Parathyroid adenoma (tissue), 2 donors: ENCODE measurements around the gene EPHB1.
"Not testable (repeated sequence)": the region's sequence is repeated elsewhere in the genome, so short reads cannot be mapped to it uniquely, and the experiment has no call there.

Experiments
- H2AFZ ChIP-seq: fragments of 300-600 bp; sonication (generic); one replicate; pipeline ENCODE4 v1.7.0; 2017; ENCODE audit warnings: antibody characterized with exemption, mild to moderate bottlenecking
- H3K27ac ChIP-seq: fragments of 300-600 bp; sonication (generic); one replicate; pipeline ENCODE4 v1.7.0; 2017
- H3K27me3 ChIP-seq: fragments of 300-600 bp; sonication (generic); one replicate; pipeline ENCODE4 v1.7.0; 2017; ENCODE audit warnings: low read length; ENCODE audit not compliant: control insufficient read depth, insufficient read depth
- H3K36me3 ChIP-seq: fragments of 300-600 bp; sonication (generic); one replicate; pipeline ENCODE4 v1.7.0; 2017; ENCODE audit warnings: low read length; ENCODE audit not compliant: control insufficient read depth, insufficient read depth
- H3K4me1 ChIP-seq: fragments of 300-600 bp; sonication (generic); one replicate; pipeline ENCODE4 v1.7.0; 2017; ENCODE audit warnings: control low read depth
- H3K4me2 ChIP-seq: fragments of 300-600 bp; sonication (generic); one replicate; pipeline ENCODE4 v1.7.0; 2017; ENCODE audit warnings: low read length
- H3K4me3 ChIP-seq: fragments of 300-600 bp; sonication (generic); one replicate; pipeline ENCODE4 v1.7.0; 2017; ENCODE audit warnings: low read depth, low read length
- H3K79me2 ChIP-seq: fragments of 300-600 bp; sonication (generic); one replicate; pipeline ENCODE4 v1.7.0; 2017; ENCODE audit warnings: control low read depth
- H3K9ac ChIP-seq: fragments of 300-600 bp; sonication (generic); one replicate; pipeline ENCODE4 v1.7.0; 2017; ENCODE audit warnings: mild to moderate bottlenecking
- H3K9me3 ChIP-seq: fragments of 300-600 bp; sonication (generic); one replicate; pipeline ENCODE4 v1.7.0; 2017; ENCODE audit warnings: low read length; ENCODE audit not compliant: control insufficient read depth
- TF ChIP-seq, protein P1 (sequence below): fragments of 300-600 bp; sonication (generic); IDR thresholded peaks from one replicate; pipeline ENCODE4 v1.7.0; 2017; ENCODE audit warnings: antibody characterized with exemption, mild to moderate bottlenecking
- donor health status: primary hyperparathyroidism.

EPHB1 gene

GRCh38 chr3:134772591-134772990 lies 22.5 kb upstream of the EPHB1 start:
- Histone ChIP-seq H3K4me3 (no peak overlapping the region), H3K4me1 (no peaks in the 10 kb centered on the region), H3K27ac (no peak overlapping the region), H3K9me3 (no peaks in the 10 kb centered on the region), H3K27me3 (no peaks in the 10 kb centered on the region), H3K36me3 (no peaks in the 10 kb centered on the region), H3K79me2 (no peaks in the 10 kb centered on the region), H2AFZ (no peak overlapping the region), H3K9ac (no peak overlapping the region), H3K4me2 (no peak overlapping the region)
- TF ChIP-seq, protein P1, sequence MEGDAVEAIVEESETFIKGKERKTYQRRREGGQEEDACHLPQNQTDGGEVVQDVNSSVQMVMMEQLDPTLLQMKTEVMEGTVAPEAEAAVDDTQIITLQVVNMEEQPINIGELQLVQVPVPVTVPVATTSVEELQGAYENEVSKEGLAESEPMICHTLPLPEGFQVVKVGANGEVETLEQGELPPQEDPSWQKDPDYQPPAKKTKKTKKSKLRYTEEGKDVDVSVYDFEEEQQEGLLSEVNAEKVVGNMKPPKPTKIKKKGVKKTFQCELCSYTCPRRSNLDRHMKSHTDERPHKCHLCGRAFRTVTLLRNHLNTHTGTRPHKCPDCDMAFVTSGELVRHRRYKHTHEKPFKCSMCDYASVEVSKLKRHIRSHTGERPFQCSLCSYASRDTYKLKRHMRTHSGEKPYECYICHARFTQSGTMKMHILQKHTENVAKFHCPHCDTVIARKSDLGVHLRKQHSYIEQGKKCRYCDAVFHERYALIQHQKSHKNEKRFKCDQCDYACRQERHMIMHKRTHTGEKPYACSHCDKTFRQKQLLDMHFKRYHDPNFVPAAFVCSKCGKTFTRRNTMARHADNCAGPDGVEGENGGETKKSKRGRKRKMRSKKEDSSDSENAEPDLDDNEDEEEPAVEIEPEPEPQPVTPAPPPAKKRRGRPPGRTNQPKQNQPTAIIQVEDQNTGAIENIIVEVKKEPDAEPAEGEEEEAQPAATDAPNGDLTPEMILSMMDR = no peak

DNA sequence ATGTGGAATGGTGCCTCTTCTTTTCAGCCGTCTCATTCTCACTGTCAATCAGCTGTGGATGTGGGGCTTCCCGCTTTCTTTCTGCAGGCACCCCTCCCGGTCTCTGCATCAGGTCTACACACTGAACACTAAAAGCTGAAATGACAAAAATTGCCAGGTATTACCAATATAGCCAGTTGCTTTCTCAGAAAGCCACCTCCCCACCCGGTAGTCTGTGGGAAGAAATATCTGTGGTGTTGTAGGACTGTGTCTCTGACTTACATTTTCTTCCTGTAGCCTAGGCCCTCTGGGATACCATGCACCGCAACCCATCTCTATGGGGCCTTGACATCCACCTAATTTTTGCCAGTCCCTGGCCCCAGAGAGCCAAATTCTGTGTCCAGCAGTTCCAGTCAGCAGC lies 19.2 kb upstream of the EPHB1 start:
- Histone ChIP-seq H2AFZ (no peak overlapping the region), H3K36me3 (no peaks in the 10 kb centered on the region), H3K4me2 (no peak overlapping the region), H3K4me3 (no peak overlapping the region), H3K27me3 (no peaks in the 10 kb centered on the region), H3K9me3 (no peaks in the 10 kb centered on the region), H3K27ac (no peak overlapping the region), H3K4me1 (no peaks in the 10 kb centered on the region), H3K79me2 (no peaks in the 10 kb centered on the region), H3K9ac (no peak overlapping the region)
- TF ChIP-seq, protein P1 = no peak

GRCh38 chr3:134776518-134776917 lies 18.5 kb upstream of the EPHB1 start:
- no peaks in the 10 kb centered on the region for H3K27me3 ChIP-seq
- no peaks in the 10 kb centered on the region for H3K36me3 ChIP-seq
- no peak overlapping the region for H3K27ac ChIP-seq
- no peak overlapping the region for H2AFZ ChIP-seq
- H3K4me3 ChIP-seq = no peak overlapping the region
- no peaks in the 10 kb centered on the region for H3K9me3 ChIP-seq
- TF ChIP-seq, protein P1 = no peak
- no peaks in the 10 kb centered on the region for H3K79me2 ChIP-seq
- no peak overlapping the region for H3K9ac ChIP-seq
- no peak overlapping the region for H3K4me2 ChIP-seq
- no peaks in the 10 kb centered on the region for H3K4me1 ChIP-seq

DNA sequence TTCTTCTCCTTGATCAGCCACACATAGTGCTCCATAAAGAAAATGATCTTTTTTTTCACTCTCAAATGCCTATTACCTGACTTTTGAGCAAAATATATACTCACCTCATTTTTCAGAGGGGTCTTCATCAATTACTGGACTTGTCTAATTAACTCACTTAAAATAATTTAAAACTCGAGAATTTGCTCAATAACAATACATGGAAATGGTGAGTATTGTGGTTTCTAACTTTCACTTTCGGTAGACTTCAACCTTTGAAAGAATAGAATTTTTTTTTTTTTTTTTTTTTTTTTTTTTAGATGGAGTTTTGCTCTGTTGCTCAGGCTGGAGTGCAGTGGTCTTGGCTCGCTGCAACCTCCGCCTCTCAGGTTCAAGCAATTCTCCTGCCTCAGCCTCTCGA lies 17.7 kb upstream of the EPHB1 start:
- no peak overlapping the region for H3K4me2 ChIP-seq
- no peaks in the 10 kb centered on the region for H3K79me2 ChIP-seq
- no peak overlapping the region for H3K9ac ChIP-seq
- TF ChIP-seq, protein P1 = no peak
- no peak overlapping the region for H3K27ac ChIP-seq
- no peak overlapping the region for H3K4me3 ChIP-seq
- no peaks in the 10 kb centered on the region for H3K9me3 ChIP-seq
- no peaks in the 10 kb centered on the region for H3K27me3 ChIP-seq
- no peaks in the 10 kb centered on the region for H3K36me3 ChIP-seq
- H2AFZ ChIP-seq = no peak overlapping the region
- no peaks in the 10 kb centered on the region for H3K4me1 ChIP-seq

DNA sequence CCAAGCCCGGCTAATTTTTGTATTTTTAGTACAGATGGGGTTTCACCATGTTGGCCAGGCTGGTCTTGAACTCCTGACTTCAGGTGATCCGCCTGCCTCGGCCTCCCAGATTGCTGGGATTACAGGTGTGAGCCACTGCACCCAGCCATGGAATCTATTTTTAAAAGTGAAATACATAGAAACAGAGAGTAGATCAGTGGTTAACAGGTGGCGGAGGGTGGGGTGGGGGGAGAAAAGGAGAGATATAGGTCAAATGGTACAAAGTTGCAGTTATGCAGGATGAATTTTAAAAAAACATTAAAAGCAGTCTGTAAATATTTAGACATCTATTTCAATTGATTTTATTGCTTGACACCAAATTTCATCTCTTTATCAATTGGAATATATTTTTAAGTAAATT lies 6.8 kb upstream of the EPHB1 start:
- H3K27ac ChIP-seq, H3K36me3 ChIP-seq, H3K9me3 ChIP-seq, H3K4me1 ChIP-seq, H3K9ac ChIP-seq, H3K4me3 ChIP-seq, H3K79me2 ChIP-seq, H2AFZ ChIP-seq, H3K4me2 ChIP-seq, H3K27me3 ChIP-seq: not testable (repeated sequence)
